Breast epithelium (tissue), 4 donors: ENCODE data around the gene P2RX5. TPM values are rescaled to one million over a fixed set of nuclear protein-coding genes. Genes with fewer than 3 reads are reported as not detected.

Source experiments
- DNase-seq, 2 donors: peaks; one replicate each; pipeline ENCODE4 v3.0.0-alpha.2; 2019; ENCODE audit warnings: low spot score in 2 of 2
- H3K27ac ChIP-seq, 2 donors: fragments of 200-600 bp; sonication (generic) in 1 of 2; one replicate each; pipeline ENCODE4 v1.5.1; 2016 to 2019; ENCODE audit warnings: mild to moderate bottlenecking in 1 of 2
- H3K27me3 ChIP-seq, 2 donors: fragments of 200-600 bp; sonication (generic) in 1 of 2; one replicate each; pipeline versions ENCODE4 v1.5.1 to v1.6.0; 2017 to 2019; ENCODE audit warnings: control low read depth in 1 of 2, mild to moderate bottlenecking in 1 of 2
- H3K36me3 ChIP-seq: fragments of 200-600 bp; one replicate; pipeline ENCODE4 v1.5.1; 2019
- H3K4me1 ChIP-seq, 2 donors: fragments of 200-600 bp; sonication (generic); one replicate each; pipeline ENCODE4 v1.5.1; 2016 to 2019; ENCODE audit warnings: control low read depth in 1 of 2
- H3K4me3 ChIP-seq, 3 donors: fragments of 200-600 bp; sonication (generic); 1 replicate in 2 of 3; 2 replicates in 1 of 3; pipeline ENCODE4 v1.5.1; 2016 to 2019; ENCODE audit warnings: mild to moderate bottlenecking in 3 of 3, moderate library complexity in 2 of 3
- H3K9me3 ChIP-seq, 2 donors: fragments of 200-600 bp; sonication (generic) in 1 of 2; one replicate each; pipeline ENCODE4 v1.5.1; 2016 to 2019; ENCODE audit warnings: control low read depth in 1 of 2
- POLR2A ChIP-seq: fragments of 450-650 bp; IDR thresholded peaks from one replicate; pipeline ENCODE4 v1.6.1; 2016; ENCODE audit warnings: antibody characterized with exemption, mild to moderate bottlenecking, moderate library complexity
- POLR2AphosphoS5 ChIP-seq, 3 donors: sonication (generic); formaldehyde crosslinking; IDR thresholded peaks; one replicate each; pipeline ENCODE4 v1.6.1; 2017; ENCODE audit warnings: antibody characterized with exemption in 3 of 3
- intact Hi-C: fragments of 100-400 bp; cut with DNase I; formaldehyde crosslinking; loops from one replicate; pipeline ENCODE4 v1.15.1; 2023; ENCODE audit warnings: low total_unique reads
- total RNA-seq, 3 donors: library from RNA; depleted of rRNA; stranded (reverse); fragments of >200 nt; gene quantifications; one replicate each; pipeline ENCODE4 v1.1.0, GENCODE V29; 2016
- TF ChIP-seq, protein P1 (sequence below), 3 donors: fragments of 450-650 bp; IDR thresholded peaks; one replicate each; pipeline ENCODE4 v1.5.1; 2016 to 2017; ENCODE audit warnings: antibody characterized with exemption in 3 of 3, mild to moderate bottlenecking in 3 of 3, moderate library complexity in 3 of 3

Gene P2RX5
- total RNA-seq, 3 donors from 2014 or later = 0.29 to 2.0 (median 0.32) TPM

DNA sequence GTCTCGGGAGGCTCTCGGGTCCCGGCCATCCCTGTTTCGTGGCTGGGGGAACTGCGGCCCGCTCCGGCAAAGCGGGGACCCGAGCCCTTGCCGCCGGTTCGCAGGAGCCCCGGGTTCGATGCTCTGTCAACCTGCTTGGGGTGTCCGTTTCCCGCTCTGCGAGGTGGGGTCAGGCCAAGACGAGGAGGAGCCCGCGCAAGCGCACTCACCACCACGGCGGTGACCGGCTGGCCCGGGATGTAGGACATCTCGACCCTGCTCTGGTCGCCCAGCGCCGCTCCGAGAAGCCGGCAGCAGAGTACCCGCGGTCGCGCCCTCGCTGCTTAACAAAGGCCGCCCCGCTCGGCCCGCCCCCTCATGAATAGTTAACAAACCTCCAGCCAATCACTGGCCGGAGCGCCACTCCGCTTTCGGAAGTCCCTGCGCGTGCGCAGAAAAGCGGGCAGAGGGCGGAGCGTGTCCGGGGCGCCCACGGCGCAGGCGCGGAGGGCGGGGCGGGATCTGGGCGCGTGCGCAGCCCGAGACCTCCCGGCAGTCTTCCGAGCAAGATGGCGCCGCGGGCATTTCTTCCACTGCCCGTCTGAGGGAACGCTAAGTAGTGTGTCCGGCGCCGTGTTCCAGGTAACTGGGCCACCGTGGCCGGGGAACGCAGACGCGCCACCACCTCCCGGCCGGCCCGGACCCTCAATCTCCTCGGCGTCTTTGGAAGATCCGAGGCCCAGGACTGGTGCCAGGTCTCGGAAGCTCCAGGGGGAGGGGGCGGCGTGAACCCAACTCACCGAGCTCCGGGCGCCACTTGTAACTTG lies 27.5 kb downstream of the P2RX5 start, which contains the start of the genes EMC6 and TAX1BP3:
Gene EMC6, plus strand, starts transcription at position 534 of the 806 bp plus-strand sequence. CDS start 335 bp downstream, outside the sequence.
Gene TAX1BP3, minus strand, starts transcription at position 300 of the 806 bp plus-strand sequence. Its CDS starts 52 bp downstream, at position 248.
- TF ChIP-seq POLR2A = peak; percentile 37
- peak; percentile 36 to 89 (median 58) for TF ChIP-seq POLR2AphosphoS5 (IDR thresholded peaks at IDR 0.05)
- TF ChIP-seq, protein P1, sequence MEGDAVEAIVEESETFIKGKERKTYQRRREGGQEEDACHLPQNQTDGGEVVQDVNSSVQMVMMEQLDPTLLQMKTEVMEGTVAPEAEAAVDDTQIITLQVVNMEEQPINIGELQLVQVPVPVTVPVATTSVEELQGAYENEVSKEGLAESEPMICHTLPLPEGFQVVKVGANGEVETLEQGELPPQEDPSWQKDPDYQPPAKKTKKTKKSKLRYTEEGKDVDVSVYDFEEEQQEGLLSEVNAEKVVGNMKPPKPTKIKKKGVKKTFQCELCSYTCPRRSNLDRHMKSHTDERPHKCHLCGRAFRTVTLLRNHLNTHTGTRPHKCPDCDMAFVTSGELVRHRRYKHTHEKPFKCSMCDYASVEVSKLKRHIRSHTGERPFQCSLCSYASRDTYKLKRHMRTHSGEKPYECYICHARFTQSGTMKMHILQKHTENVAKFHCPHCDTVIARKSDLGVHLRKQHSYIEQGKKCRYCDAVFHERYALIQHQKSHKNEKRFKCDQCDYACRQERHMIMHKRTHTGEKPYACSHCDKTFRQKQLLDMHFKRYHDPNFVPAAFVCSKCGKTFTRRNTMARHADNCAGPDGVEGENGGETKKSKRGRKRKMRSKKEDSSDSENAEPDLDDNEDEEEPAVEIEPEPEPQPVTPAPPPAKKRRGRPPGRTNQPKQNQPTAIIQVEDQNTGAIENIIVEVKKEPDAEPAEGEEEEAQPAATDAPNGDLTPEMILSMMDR (IDR thresholded peaks at IDR 0.05) = no peak
- peaks cover 3 to 18% of the 10 kb centered on the region in 2 donors for H3K4me1 ChIP-seq
- no peaks in the 10 kb centered on the region for H3K9me3 ChIP-seq
- no peaks in the 10 kb centered on the region for H3K27me3 ChIP-seq
- peak within 1 kb of the TSS; percentile 88 to 98 (median 90) for H3K4me3 ChIP-seq
- intact Hi-C loops = no loop called here
- no peaks in the 10 kb centered on the region for H3K36me3 ChIP-seq
- peak; percentile 97 to 98 for DNase-seq
- peak within 1 kb of the TSS; percentile 97 to 99 for H3K27ac ChIP-seq

DNA sequence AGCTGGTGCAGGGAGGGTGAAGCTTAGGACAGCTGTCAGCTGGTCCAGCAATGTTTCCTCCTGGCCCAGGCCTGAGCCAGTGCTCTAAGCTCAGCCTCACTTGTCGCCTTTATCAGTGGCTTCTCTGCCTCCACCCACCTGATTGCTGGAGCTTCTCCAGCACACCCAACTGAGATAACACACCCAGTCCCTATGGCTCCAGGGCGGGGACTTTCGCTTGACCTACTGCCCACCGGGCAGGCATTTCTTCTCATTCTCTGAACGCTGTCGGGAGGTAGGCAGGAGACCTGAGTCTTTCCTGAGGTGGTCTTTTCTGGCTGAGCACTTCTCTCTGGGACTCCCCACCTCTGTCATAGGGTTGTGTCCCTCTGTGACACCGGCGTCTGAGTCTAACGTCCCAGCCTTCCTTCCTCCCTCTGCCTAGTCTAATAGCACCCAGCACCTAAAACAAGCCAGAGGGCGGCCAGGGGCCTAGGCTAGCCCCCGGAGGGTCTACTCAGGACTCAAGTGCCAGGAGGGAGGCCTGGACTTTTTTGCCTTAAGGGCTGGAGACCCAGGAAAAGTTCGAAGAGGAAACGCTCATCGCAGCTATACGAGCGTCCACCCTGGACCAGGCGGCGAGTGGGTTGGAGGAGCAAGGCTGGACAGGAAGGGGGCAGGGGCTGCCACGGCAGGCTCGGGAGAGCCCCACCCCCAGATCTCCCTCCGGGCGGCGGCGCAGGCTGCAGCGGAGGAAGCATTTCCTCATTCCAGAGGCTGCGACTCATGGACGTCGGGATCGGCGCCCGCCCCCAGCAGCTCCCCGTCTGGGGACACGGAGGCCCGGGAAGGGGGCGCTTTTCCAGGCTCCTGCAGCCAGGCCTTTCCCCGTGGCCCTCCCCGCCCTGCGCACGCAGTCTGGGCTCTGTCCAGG lies 28.3 kb downstream of the P2RX5 start:
- no peaks in the 10 kb centered on the region for H3K9me3 ChIP-seq
- TF ChIP-seq, protein P1 (IDR thresholded peaks at IDR 0.05) = no peak
- TF ChIP-seq POLR2AphosphoS5 (IDR thresholded peaks at IDR 0.05) (peak in 2 of 3 donors; percentile 14 to 52), POLR2A (no peak)
- H3K27me3 ChIP-seq = no peaks in the 10 kb centered on the region
- peak overlapping the region; percentile 88 to 98 (median 90) for H3K4me3 ChIP-seq
- H3K36me3 ChIP-seq = no peaks in the 10 kb centered on the region
- intact Hi-C loops = no loop called here
- DNase-seq = peak; percentile 82 to 88
- peaks cover 3 to 18% of the 10 kb centered on the region in 2 donors for H3K4me1 ChIP-seq
- peak overlapping the region; percentile 97 to 99 for H3K27ac ChIP-seq

DNA sequence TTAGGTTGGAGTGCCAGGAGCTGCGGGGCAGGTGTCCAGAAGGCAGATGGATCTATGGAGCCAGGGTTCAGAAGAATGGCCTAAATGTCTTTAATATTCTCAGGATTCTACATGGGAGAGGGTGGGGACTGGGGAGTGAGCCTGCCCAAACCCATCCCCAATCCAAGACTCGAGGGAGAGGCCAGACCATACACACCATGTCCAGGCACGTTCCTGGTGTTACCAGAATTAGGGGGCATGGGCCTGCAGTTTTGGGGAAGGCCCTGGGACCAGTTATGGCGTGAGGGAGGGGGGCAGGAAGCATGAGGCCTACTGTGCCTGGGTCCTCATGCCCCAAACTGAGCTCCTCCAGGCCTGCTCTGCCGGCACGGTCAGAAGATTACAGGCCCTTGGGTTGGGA lies 29.4 kb downstream of the P2RX5 start:
- Histone ChIP-seq H3K4me1 (peaks cover 3 to 18% of the 10 kb centered on the region in 2 donors), H3K4me3 (peak overlapping the region in 2 of 3 donors; percentile 88 to 98), H3K9me3 (no peaks in the 10 kb centered on the region), H3K27me3 (no peaks in the 10 kb centered on the region), H3K36me3 (no peaks in the 10 kb centered on the region), H3K27ac (peak overlapping the region in 1 of 2 donors; percentile 35)
- intact Hi-C loops = no loop called here
- DNase-seq = no peak
- TF ChIP-seq, protein P1 (IDR thresholded peaks at IDR 0.05) = no peak
- no peak for TF ChIP-seq POLR2AphosphoS5 (IDR thresholded peaks at IDR 0.05)
- TF ChIP-seq POLR2A = no peak

DNA sequence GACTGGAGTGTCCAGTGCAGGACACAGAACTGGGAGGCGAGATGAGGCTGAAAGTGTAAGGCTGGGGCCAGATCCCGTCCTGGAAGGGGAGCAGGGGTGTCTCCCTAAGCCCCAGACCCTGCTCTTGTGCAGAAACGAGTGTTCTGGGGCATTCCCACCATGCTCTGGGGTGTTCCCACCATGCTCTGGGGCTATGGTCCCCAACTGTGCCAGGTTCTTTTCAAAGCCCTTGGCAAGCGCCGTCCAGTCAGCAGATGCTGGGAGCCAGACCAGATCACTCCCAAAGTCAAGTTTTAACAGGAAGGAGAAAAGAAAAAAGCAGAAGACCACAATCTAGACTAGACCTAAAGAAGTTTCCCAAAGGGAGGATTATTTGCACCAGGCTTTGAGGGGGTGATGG lies 30.1 kb downstream of the P2RX5 start:
- H3K4me3 ChIP-seq = no peak overlapping the region
- H3K36me3 ChIP-seq = no peaks in the 10 kb centered on the region
- TF ChIP-seq, protein P1 (IDR thresholded peaks at IDR 0.05) = no peak
- TF ChIP-seq POLR2AphosphoS5 (IDR thresholded peaks at IDR 0.05) (no peak), POLR2A (no peak)
- no peak for DNase-seq
- no peaks in the 10 kb centered on the region for H3K9me3 ChIP-seq
- intact Hi-C loops = no loop called here
- no peaks in the 10 kb centered on the region for H3K27me3 ChIP-seq
- peaks cover 3 to 18% of the 10 kb centered on the region in 2 donors for H3K4me1 ChIP-seq
- no peak overlapping the region for H3K27ac ChIP-seq
